Measurements from ENCODE around the gene PLCB2.

The PLCB2 gene

GRCh38 chr15:40246496-40247280 is 61.0 kb downstream of the PLCB2 start:
- no peak for DNase-seq

DNA sequence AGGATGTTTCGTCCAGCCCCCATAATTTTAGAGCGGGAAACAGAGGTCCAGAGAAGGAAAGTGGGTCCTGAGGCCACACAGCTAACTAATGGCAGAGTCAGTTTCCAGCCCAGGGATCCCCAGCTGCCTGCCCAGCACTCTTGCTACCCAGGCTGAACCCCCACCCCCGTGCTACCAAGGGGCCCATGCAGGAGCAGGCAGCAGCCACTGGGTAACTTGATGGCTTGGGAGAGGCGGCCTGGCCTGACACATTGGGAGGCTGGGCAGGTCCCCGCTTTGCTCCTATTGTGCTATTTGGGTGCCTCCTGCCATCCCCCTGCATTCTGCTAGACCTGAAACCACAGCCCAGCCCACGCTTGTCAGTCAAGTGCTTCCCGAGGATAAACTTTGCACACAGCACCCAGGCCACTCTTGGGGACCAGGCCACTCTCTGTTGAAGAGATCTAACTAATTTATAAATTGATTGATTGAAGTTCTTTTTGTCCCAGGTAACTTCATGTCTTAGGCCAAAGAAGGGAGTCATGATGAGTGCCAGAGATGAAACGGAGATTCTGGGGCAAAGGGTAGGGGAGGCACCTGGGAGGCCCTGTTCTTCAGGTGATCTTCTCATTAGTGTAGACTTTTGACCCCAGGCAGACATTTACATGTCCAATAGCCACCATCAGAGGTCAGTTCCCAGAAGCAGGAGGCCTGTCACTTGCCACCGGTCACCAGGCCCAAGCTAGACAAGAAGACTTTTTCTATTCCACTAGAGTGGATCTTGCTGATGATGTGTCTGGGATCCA is 61.9 kb downstream of the PLCB2 start:
- no peak for DNase-seq

GRCh38 chr15:40244961-40245523 is 62.7 kb downstream of the PLCB2 start:
- no peak for DNase-seq

GRCh38 chr15:40243126-40243810 is 64.5 kb downstream of the PLCB2 start:
- no peak for DNase-seq

DNA sequence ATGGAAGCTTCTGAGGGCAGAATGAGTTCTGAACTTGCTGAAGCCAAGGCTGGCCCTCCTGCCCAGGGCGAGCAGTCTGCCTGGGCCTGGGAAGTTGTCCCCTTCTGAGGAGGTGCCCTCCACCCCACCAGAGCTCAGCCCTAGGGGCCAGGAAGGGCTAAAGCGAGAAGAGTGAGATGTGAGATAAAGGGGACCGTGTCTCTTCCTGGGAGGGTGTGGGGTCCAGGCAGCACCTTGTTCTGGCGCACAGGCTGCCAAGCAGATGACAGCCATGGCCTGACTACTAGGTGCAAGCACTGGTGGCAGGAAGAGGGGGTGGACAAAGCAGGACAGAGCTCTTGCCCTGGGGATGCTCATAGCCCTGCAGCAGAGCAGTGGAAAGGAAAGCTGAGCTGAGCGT is 65.1 kb downstream of the PLCB2 start:
- no peak for DNase-seq

GRCh38 chr15:40242213-40242599 is 65.5 kb downstream of the PLCB2 start:
- DNase-seq = no peak

- DNase-seq = no peak
Measured at GRCh38 chr15:40241269-40242212, 66.2 kb downstream of the PLCB2 start.

DNA sequence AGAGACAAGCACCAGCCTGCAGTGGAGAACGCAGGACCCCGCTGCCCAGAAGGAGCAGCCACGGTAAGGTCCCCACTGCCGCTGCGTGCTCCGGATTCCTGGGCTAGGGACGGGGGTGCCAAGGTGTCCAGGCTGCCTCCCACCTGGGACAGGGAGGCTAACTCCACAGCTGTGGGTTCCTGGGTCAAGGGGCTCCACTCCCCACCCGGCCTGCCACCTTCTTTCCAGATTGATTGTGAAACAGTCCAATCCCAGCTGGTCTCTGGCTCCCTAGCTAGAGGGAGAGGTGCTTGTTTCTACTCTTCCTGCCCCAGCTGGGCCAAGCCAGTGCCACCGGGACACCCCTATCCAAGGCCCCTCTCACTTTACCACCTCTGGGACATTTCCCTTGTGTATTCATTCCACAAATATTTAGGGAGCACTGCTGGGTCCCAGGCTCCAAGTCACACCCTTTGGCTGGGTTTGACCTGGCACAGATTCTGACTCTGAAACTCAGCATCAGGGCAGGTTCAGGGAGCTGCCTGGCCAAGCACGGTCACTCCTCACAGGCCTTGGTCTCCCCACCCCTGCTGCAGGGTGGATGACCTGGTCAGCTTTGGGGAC is 67.0 kb downstream of the PLCB2 start:
- DNase-seq = no peak

GRCh38 chr15:40239693-40240618 is 67.8 kb downstream of the PLCB2 start:
- no peak for DNase-seq

DNA sequence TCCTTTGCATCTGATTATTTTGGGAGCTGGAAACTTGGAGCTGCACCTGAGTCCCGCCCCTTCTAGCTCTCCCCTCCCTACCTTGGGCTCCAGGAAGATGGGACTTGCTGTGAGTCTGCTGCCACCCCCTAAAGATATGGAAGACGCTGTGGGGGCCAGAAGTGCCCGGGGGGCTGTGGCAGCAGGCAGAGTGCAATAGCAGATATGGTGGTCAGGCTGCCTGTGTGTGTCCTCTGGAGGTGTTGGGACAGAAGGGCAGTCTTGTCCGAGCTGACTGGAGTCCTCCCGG is 68.4 kb downstream of the PLCB2 start:
- DNase-seq = no peak

DNA sequence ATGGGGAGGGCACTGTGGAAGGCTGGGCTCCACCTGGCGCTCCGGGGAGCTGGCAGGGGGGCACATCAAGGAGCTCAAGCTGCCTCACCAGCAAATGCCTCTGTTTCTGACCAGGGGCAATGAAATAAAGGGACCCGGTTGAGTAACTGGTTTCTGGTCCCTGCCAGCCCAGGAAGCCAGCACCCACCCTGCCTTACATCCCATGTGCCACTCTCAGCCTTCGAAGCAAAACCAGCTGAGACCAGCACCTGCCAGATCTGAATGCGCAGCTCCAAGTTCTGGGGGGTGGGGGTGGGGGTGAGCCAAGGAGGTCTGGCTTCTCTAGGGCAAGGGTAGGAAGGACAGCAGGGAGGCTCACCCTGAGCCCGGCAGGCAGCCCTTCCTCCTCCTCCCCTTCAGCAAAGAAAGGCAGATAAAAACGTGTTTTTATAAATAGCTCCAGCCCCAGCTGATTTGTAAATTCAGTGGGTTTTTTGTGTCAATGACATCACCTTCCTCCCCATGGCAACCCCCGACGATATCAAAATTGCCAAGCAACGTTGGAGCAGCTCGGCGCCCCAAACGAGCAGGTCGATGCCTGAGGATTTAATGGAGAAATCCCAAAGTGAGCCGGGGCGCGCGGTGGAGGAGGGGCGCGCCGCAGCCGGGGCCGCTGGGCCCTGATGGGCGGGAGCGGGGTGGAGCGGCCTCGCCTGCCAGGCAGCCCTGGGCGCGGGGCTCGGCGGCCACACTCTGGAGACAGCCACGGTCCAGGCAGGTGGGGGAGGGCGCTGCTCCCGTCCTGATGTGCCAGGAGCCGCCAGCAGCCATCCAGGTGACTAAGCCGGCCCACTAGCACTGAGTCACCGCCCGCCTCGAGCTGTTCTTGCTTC is 69.0 kb downstream of the PLCB2 start, which contains the start of gene PAK6:
TSS of gene PAK6 (plus strand) at position 532 of the 872 bp plus-strand sequence. CDS start 25,723 bp downstream, outside the sequence.
- no peak for DNase-seq
